Activated T-cell treated with anti-CD3 and anti-CD28 coated beads for 4 hours (primary cell): ENCODE results near the gene DDX49.

Experiments used
- DNase-seq: peaks from one replicate; pipeline ENCODE4 v3.0.0-alpha.2; 2020

The DDX49 gene, protein sequence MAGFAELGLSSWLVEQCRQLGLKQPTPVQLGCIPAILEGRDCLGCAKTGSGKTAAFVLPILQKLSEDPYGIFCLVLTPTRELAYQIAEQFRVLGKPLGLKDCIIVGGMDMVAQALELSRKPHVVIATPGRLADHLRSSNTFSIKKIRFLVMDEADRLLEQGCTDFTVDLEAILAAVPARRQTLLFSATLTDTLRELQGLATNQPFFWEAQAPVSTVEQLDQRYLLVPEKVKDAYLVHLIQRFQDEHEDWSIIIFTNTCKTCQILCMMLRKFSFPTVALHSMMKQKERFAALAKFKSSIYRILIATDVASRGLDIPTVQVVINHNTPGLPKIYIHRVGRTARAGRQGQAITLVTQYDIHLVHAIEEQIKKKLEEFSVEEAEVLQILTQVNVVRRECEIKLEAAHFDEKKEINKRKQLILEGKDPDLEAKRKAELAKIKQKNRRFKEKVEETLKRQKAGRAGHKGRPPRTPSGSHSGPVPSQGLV

DNA sequence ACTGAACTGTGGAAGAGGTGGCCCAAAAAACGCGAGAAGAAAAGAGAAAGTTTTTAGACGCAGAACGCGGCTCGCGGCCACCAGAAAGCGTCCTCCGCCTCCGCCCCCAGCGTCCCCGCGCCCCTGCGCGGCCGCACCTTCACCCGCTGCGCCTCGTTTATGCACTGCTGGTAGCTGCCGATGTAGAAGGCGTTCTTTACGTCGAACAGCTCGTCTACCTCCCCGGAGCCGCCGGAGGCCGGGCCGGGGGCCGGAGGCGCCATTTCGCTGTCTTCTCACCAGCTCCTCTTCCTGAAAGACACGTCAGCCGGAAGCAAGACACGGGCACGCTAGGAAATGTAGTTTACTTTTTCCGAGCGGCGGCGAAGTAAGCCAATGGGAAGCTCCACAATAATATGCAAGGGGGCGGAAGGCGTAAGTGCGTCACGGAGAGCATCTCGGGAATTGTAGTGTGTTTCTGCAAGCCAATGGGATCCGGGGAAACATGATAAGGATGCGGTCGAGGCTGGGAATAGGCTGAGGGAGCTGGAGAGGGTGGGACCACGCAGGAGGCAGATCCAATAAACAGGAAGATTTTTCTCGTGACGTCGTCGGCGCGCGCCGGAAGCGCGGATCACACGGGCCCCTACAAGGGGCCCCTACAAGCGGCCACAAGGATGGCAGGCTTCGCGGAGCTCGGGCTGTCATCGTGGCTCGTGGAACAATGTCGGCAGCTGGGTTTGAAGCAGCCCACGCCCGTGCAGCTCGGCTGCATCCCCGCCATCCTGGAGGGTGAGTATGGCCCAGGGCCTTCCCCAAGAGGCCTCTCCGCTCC is at the start of gene DDX49, which contains the start of gene COPE:
TSS of gene DDX49 (plus strand) at position 630 of the 814 bp plus-strand sequence. CDS start at position 657, 27 bp downstream.
TSS of gene COPE (minus strand) at position 302 of the 814 bp plus-strand sequence. CDS start at position 263, 39 bp downstream.
- peak; percentile 97 for DNase-seq

DNA sequence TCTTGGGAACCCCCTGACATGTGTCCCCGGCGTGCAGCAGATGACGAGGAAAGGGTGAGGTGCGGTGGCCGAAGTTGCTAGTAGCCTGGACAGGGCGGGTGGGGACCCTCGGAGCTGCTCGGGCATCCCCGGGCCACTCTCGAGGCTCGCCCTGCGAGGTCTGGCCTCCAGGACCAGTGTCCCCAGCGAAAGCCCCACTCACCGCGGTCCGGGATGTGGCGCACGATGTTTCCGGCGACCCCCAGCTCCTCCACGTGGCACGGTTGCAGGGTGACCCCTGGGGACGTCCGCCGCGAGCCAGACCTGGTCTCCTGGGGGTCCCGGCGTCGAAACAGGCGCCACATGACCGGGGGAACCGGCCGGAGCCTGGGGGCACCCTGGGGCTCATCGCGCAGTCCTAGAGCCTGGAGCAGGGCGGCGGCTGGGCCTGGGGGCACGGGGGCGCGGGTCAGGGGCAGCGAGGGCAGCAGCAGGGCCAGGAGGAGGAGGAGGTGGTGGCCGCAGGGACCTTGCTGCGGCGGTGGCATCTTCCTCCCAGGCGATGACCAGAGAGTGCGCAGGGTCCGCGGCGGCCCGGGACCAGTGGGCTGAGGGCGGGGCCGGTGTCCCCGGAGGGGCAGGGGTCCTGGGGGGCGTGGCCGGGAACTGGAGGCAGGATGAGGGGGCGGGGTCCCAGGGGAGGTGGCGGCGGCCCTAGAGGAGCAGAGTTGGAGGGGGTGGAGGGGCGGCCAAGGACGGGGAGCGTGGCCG is 49.6 kb upstream of the DDX49 start:
- no peak for DNase-seq

DNA sequence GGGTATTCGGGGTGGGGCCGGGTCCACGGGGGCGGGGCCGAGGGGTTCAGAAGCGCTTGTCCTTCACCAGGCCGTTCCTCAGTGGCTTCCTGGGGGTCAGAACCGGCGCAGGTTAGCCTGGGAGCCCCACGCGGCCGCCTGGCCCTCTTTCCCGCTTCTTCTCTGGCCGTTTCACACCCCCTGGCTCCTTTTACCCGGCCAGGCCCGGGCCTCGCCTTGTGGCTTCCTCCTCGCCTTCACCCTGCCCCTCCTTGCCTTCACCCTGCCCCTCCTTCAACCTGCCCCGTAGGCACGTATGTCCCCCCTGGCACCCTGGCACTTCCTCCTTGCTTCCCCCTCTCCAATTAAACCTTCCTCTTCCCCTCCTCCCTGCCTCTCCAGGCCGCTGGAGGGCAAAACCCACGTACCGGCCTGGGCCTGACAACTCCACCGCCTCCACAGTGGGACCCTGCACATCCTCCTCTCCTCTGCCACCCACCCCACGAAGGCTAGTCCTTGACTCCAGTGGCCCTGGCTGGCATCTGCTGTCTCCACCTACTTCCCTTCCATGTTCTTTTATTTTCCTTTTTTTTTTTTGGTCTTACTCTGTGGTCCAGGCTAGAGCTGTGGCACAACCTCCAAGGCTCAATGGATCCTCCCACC is 48.9 kb upstream of the DDX49 start:
- no peak for DNase-seq

DNA sequence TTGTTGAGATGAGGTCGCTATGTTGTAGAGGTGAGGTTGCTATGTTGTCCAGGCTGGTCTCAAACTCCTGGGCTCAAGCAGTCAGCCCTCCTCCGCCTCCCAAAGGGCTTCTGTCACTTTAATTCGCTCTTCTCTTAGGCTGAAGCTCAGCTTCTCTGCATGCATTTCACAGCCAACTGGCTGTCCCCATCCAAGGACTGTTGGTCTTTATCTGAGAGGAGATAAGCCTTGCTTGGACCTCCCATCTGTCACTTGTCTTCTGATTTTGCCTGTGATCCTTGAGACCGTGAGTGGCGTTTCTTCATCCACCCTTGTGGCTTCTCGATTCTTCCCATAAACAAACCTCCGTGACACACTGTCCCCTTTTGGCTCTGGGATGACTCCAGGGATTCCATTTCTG is 48.0 kb upstream of the DDX49 start:
- DNase-seq = no peak

DNA sequence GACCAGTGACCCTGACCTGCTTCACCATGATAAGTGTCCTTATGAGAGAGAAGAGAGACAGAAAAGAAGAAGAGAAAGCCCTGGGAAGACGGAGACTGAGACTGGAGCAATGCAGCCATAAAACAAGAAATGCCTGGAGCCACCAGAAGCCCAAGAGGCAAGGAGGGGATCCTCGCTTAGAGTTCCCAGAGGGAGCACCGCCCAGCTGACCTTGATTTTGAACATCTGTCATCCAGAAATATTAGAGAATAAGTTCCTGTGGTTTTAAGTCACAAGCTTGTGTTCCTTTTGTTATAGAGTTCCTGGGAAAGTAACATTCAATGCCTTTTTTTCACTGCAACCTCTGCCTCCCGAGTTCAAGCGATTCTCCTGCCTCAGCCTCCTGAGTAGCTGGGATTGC is 43.8 kb upstream of the DDX49 start:
- DNase-seq = no peak

DNA sequence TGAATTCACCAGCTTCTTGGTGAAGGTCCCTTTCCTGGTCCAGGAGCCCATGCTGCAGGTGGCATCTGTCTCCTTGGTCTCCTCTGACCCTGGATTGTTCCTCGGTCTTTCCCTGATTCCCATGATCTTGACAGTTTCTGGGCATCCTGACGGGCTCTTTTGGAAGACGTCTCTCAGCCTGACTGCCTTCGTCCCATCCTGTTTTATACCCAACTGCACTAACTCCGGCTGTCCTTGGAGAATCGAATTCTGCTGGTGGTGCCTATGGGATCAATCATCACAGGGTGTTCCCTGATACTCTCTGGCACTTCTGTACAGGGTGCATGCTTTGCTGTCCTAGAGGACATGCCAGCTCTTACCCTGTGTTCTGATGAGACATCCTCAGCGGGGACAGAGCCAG is 42.6 kb upstream of the DDX49 start:
- no peak for DNase-seq

DNA sequence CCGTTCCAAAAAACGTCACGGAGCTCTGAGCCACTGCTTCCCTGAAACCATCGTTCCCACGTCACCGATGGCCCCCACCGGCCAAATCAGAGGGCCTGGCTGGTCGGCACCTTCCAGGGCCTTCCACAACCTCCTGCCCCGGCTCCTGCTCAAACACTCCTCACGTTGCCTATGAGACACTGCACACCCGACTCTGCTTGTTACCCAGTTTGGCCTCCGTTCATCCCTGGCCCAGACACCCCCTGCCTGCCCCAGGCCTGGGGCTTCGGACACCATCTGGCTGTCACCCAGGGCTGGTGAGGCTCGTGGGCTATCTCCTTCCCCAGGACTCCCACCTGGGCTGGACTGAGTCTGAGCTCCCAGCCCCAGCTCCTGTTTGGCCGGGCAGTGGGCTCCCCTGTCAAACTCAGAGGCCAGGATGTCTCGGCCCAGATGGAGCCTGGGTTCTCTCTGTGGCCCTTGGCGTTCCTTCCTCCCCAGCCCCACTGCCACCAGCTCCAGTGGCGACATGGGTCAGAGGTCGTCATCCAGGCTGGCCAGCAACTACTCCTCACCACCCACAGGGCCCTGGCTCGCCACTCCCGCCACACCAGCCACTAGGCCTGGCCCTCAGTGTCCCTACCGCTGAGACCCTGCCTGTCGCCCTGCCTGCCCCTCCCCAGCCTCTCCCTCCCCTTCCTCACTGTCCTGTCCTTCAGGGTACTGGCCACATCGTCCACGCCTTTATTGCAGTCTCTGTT is 41.3 kb upstream of the DDX49 start:
- no peak for DNase-seq

DNA sequence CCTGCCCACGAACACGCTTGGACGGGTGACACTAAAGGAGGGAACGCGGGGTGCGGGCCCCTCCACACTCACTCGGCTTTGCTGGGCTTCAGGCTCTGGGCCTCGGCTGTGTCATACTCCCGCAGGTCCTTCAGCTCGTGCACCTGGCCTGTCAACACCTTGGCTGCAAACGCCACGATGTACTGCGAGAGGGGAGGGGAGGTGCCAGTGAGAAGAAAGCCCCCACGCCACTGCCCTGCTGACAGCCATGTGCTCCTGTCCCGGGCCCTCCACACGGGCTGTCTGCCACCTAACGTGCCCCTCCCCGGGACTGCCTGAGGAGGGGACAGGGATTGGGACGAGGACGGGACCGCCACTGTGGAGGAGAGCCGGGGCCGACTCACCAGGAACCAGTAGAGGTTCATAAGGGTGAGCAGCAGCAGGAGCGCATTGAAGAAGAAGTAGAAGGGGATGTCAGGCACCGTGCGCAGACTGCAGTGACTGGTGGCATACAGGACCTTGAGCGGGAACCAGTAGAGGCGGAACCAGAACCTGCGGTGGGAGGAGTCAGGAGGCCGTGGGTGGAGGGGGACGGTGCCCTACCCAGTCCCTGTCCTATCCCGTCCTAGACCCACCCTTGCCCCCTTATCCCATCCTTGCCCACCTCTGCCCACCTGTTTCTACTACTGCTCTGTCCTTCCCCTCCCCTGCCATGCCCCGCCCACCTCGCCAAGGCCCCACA is 40.5 kb upstream of the DDX49 start:
- no peak for DNase-seq

DNA sequence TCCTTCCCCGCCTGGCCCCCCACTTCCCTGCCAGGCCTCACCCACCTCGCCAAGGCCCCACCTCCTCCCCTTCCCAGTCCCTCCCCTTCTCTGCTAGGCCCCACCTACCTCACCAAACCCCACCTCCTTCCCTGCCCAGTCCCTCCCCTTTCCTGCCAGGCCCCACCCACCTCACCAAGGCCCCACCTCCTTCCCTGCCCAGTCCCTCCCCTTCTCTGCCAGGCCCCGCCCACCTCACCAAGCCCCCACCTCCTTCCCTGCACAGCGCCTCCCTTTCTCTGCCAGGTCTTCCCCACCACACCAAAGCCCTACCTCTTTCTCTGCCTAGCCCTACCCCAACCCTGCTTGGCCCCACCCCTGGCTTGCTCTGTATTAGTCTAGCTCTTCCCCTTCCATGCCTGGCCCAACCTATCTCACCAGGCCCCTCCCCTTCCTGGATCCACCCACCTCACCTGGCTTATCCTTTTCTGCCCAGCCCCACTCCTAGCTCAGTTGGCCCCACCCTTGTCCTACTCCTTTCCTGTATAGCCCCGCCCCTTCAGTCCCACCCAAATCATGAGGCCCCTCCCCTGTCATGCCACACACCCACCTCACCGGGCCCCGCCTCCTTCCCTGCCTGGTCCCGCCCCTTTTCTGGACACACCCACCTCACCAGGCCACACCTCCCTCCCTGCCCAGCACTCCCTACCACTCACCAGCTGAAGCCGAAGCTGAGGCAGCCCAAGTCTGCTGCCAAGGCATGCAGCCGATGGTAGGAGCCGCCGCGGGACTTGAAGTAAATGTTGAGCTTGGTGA is 39.7 kb upstream of the DDX49 start:
- no peak for DNase-seq

DNA sequence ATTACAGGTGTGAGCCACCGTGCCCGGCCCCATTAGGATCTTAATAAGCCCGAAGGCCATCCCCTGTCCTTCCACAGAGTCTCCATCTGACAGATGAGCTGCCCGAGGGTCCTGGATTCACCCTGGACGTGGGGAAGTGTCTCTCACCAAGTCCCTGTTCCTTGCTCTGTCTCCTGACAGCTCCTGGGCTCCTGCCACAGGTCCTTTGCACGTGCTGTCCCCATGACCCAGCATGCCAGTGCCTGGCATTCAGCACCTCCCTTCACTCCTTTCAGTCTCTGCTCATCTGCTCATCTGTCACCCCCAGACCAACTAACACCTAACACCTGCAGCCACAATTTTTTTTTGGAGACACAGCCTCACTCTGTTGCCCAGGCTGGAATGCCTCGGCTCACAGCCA is 38.0 kb upstream of the DDX49 start:
- DNase-seq = no peak

DNA sequence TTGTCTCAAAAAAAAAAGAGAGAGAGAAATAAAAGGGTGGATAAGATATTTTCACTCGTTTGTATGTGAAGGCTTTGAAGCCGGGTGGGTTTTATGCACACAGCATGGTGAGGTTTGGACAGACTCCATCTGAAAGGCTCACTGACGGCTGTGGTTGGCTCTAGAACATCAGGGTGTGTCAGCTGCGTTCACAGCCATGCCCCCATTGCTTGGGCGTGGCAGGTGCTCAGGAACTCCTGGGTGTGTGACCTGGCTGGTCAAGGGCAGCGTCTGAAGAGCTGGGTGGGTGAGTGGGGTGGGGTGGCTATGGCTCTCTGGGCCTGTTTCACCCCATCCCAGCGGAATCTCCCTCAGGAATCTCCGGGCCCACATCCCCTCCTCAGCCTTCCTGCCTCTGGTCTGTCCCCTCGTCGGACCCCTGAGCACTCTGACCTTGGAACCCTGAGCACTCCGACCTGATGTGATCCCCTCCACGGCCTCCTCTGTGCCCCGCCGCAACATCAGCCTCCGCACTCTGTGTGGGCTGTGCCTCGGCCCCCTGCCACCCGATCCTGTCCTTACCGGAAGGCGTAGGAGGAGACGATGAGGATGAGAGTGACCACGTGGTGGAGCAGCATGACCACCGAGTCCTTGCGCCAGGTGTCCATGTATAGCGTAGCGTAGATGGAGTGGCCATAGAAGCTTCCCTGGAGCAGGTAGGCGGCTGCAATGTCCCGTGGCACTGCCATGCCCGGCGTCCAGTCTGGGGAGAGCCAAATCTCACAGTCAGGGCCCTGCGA is 35.8 kb upstream of the DDX49 start:
- DNase-seq = no peak

DNA sequence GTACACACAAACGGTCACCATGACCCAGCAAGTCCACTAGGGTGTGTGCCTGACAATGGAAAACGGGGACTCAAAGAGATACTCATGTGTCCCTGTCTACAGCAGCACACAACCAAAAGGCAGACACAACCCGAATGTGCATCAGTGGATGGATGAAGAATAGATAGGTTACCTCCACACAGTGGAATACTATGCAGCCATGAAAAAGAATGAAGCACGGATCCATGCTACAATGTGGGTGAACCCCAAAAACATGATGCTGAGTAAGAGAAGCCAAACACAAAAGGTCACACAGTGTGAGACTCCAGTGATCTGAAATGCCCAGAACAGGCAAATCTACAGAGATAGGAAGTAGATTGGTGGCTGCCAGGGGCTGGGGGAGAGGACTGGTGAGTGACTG is 32.5 kb upstream of the DDX49 start:
- DNase-seq = no peak

DNA sequence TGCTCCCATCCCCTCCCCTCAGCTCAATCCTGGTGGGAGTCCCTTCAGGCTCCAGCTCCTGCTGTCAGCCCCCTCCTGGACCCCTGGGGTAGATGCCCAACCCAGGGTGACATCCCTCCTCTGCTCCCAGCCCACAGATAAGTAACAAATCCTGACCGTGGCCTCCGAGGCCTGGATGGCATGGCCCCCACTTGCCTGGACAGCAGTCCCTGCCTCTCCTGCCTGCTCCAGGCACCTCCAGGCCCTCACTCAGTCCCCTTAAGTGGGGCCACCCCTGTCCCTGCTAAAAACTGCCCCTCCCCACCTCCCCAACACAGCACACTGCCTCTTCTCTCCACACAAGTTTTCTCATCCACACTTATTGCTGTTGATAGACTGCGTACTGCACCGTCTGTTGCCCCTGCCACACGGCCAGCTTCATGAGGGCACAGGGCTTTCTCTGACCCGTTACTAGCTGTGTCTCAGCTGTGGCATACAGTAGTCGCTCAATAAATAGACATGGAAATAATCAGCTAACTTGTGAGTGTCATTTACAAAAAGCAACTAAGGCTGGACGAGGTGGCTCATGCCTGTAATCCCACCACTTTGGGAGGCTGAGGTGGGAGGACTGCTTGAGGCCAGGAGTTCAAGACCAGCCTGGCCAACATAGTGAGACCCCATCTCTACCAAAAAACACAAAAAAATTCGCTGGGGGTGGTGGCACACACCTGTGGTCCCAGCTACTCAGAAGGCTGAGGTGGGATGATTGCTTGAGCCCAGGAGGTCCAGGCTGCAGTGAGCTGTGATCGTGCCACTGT is 29.4 kb upstream of the DDX49 start:
- DNase-seq = no peak

DNA sequence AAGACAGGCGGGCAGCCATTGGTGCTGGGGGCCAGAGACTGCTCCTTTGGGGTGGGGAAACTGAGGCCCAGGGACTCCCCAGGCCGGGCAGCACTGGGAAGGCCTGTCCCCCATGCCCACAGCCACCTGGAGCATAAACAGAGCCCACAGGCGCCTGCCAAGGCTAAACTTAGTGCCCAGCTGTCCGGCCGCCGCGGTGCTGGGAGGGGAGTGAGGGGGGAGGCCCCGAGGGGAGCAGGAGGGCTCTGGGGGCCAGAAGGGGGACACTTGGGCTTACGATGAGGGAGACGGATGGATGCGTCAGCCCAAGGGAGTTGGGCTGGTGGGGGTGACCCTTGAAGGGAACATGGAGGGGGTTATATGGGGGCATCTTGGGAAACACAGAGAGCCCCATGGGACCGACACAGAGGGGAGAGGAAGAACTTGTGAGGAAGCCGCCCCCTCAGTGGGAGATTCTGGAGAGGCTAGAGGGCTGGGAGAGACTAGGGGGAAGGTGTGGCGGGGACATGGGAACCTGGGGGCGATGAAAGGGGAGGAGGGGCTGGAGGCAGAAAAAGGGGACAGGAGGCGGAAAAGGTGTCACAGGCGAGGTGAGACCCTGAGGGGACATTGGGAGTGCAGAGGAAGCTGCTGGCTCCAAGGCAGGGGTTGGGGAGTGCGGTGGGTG is 25.8 kb upstream of the DDX49 start:
- DNase-seq = no peak

DNA sequence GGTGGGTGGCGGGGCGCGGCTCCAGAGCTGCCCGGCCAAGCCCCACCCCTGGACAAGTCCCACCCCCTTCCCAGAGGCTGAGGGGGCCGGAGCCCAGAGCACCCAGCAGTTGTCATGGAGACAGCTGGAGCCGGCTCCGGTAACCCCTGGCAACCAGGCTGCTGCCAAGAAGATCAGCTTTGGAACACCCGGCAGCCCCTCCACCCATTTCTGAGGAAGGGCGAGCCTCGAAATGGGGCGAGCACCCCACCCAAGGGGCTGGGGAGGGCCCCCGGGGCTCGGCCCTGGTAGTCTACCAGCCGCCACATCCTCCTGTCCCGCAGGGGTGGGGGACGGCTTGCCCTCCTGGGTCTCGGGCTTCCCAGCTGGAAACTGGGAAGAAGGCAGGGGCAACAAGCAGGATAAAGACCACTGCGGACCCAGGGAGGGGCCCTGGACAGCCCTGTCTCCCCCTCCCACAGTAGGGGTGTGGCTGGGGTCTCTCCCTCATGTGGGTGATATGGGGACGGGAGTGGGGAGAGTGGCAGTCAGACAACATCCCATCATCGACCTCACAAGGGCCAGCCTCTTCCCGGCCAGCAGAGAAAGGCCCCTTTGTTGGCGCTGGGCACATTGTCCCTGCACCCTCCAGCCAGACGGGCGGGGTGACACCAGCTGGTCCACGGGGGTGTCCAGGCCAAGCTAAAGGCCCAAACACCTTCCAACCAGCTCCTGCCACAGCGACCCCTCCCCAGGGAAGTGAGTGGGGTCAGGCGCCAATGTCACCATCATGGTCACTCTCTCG is 25.1 kb upstream of the DDX49 start:
- no peak for DNase-seq

DNA sequence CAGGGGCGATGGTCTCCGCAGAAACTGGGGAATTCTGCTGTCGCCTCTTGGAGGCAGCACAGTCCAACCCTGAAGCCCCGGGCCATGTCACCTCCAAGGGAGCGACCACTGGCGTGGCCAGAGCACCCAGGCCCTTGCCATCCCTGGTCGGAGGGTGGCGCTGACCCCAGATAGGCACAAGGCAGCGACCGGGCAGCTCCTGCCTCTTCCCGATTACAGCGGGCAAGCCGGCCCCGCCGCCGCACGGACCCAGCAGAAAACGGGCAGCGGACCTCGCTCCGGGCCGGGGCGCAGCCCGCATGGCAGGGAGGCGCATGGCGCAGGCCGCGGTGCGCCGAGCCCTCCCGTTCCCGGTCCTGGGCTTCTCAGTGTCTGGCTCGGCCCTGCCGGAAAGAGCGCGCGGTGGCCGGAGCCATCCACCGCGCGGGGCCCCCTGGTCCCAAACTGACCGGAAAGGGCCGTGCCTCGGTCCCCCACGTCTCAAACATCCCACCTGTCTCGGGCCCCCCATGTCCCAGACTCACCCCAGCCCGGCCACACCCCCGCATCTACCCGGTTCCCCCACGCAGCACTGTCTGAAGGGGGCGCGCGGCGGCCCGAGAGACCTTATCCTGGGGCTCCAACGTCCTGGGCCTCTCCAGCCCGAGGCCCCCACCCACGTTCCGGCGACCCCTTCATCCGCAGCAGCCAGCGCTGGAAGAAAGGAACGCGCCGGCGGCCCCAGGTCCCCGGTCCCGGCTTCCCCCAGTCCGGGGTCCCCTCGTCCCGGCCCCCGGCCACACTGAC is 24.3 kb upstream of the DDX49 start:
- DNase-seq = no peak
